Stimulated activated naive CD8-positive, alpha-beta T cell treated with anti-CD3 and anti-CD28 coated beads, Interleukin-15, Interleukin-2, amounts not matched to agents 100 ng/mL and 50 ng/mL, for 24 hours (primary cell): ENCODE data around the gene COL4A3.

Experiments used
- H3K27ac Mint-ChIP-seq: one replicate; pipeline ENCODE4 v1.8.0; 2021; ENCODE audit warnings: mild to moderate bottlenecking, mixed read lengths
- H3K27me3 Mint-ChIP-seq: one replicate; pipeline ENCODE4 v1.8.0; 2021; ENCODE audit warnings: mixed read lengths
- H3K36me3 Mint-ChIP-seq: one replicate; pipeline ENCODE4 v1.8.0; 2021; ENCODE audit warnings: low read depth, mixed read lengths
- H3K4me1 Mint-ChIP-seq: one replicate; pipeline ENCODE4 v1.8.0; 2021; ENCODE audit warnings: low read depth, mixed read lengths
- H3K4me3 Mint-ChIP-seq: one replicate; pipeline ENCODE4 v1.8.0; 2021; ENCODE audit warnings: mild to moderate bottlenecking, mixed read lengths
- H3K9me3 Mint-ChIP-seq: one replicate; pipeline ENCODE4 v1.8.0; 2021; ENCODE audit warnings: mixed read lengths

The COL4A3 gene

DNA sequence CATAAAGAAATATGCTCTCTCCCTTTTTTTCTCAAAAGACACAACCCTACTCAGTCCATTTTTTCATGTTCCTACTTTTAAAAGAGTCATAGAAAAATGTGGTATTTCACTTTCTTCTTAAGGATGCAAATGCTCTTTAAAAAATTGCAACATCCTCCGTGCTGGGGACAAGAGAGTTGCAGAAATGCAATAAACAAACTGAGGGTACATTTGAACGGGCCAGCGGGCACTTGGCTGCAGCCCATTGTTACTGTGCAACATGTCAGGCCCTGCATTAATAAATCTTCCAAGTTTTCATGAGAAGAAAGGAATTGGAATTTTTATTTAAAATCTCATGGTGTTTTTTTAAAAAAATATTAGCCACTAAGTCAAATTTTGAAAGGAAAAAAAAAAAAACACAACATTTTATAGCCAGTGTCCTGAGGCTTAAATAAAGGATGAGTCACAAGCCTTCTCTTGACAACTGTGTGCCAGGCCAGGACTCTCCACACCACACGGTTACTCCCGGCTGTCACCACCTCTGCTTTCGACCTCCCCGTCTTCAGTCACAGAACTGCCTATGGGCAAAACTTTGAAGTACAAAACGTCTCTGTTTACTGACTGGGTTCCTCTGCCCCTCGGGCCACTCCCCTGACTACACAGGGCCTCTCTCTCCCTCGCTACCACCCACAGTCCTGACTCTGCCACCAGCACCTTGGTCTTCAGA is 103.1 kb downstream of the COL4A3 start:
- Mint-ChIP-seq H3K27me3 (no peaks in the 10 kb centered on the region), H3K4me1 (no peaks in the 10 kb centered on the region), H3K36me3 (no peaks in the 10 kb centered on the region), H3K27ac (no peak overlapping the region), H3K4me3 (no peak overlapping the region), H3K9me3 (no peaks in the 10 kb centered on the region)

GRCh38 chr2:227280895-227281294 is 116.5 kb downstream of the COL4A3 start:
- Mint-ChIP-seq H3K27ac (no peak overlapping the region), H3K9me3 (peaks cover 6% of the 10 kb centered on the region), H3K4me3 (no peak overlapping the region), H3K36me3 (no peaks in the 10 kb centered on the region), H3K27me3 (no peaks in the 10 kb centered on the region), H3K4me1 (no peaks in the 10 kb centered on the region)

DNA sequence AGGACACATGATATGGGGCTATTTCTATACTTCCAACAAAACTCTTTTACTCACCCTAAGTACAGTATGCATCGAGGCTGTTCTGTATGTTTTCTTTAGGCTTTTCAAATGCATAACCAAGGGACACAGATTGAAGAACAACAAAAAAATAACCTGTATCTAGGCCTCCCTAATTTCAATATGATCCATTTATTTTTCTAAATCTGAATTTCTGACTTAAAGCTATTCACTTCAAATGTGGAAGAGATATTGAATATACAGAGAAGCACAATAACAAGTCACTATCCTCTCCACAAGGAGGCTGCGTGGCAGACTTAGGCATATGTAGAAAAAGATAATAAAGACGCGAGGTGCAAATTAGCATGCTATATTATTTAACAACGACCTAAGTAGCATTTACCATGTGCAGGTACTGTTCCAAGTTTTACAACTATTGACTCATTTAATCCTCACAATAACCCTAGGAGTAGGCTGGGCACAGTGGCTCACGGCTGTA is 121.4 kb downstream of the COL4A3 start:
- Mint-ChIP-seq H3K36me3 (no peaks in the 10 kb centered on the region), H3K9me3 (peaks cover 6% of the 10 kb centered on the region), H3K27me3 (no peaks in the 10 kb centered on the region), H3K4me3 (no peak overlapping the region), H3K27ac (no peak overlapping the region), H3K4me1 (no peaks in the 10 kb centered on the region)

DNA sequence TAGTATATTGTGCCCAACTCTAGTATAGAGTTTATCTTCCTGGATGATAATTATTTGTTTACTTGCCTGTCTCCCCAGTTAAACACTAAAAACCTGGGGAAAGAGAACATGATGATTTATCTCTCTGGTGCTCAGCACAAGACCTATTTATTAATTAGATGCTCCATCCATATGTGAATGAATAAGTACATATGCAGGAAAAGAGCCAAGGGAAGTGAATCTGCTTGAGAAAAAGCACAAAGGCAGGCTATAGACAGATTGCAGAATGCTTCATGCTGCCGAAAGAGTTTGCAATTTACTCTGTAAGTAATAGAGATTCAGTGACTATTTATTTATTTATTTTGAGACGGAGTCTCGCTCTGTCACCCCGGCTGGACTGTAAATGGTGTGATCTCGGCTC is 123.3 kb downstream of the COL4A3 start:
- Mint-ChIP-seq H3K4me1 (no peaks in the 10 kb centered on the region), H3K4me3 (no peak overlapping the region), H3K36me3 (no peaks in the 10 kb centered on the region), H3K27me3 (no peaks in the 10 kb centered on the region), H3K9me3 (peaks cover 5% of the 10 kb centered on the region), H3K27ac (no peak overlapping the region)

DNA sequence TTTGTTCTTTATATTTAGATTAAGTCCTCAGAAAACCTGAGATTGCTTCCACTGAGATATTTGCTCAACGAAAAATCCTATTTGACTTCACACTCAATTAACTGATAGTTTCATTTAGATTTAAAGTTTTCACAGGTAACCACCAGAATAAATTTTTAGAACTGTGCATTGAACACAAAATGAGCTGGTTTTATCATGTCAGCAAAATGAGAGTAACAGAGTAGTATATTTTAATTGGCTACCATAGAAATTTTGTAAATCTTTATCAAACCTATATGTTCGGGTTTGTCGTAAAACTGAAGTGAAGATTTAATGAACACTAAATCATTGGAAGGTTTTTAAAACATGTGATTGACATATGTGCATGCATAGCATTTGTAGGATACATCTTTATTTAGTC is 127.9 kb downstream of the COL4A3 start:
- Mint-ChIP-seq H3K36me3 (no peaks in the 10 kb centered on the region), H3K9me3 (no peaks in the 10 kb centered on the region), H3K4me1 (no peaks in the 10 kb centered on the region), H3K27ac (no peak overlapping the region), H3K27me3 (no peaks in the 10 kb centered on the region), H3K4me3 (no peak overlapping the region)

GRCh38 chr2:227293531-227293930 is 129.1 kb downstream of the COL4A3 start:
- H3K9me3 Mint-ChIP-seq, result no peaks in the 10 kb centered on the region
- H3K36me3 Mint-ChIP-seq, result no peaks in the 10 kb centered on the region
- H3K27me3 Mint-ChIP-seq, result no peaks in the 10 kb centered on the region
- no peaks in the 10 kb centered on the region for H3K4me1 Mint-ChIP-seq
- H3K4me3 Mint-ChIP-seq, result no peak overlapping the region
- H3K27ac Mint-ChIP-seq, result no peak overlapping the region

GRCh38 chr2:227295806-227296205 is 131.4 kb downstream of the COL4A3 start:
- no peak overlapping the region for H3K27ac Mint-ChIP-seq
- no peaks in the 10 kb centered on the region for H3K36me3 Mint-ChIP-seq
- H3K4me1 Mint-ChIP-seq, result no peaks in the 10 kb centered on the region
- no peaks in the 10 kb centered on the region for H3K27me3 Mint-ChIP-seq
- no peak overlapping the region for H3K4me3 Mint-ChIP-seq
- no peaks in the 10 kb centered on the region for H3K9me3 Mint-ChIP-seq

DNA sequence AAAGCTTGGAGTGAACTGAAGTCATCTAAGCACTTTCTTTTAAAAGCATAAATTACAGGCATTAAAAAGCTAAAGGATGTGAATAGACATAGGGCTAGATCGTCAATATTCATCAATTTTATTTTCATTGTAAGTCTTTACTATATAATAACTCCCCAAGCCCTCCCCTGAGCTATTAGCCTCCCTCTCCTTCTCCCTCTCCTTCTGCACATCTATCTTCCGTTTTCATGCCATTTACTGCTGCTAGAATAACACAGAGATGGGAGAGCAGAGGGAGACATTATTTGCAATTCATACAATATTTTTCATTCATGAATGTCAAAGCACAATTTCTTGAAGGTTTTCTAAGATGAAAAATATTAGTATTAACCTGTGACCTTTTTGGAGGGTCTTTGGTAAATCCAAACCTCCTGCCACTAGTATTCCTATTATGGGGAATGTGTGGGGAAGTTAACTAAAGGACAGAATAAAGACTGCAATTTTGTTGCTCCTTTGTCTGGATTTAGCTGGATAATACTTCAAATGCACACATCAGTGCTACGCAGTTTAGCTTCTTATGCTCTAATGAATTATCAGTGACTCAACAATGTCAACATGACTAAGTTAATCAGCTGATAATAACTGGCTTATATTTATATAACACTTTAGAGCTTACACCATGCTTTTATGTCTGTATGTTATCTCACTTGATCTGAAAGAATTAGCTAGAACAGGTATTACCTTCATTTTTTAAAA is 132.4 kb downstream of the COL4A3 start:
- H3K9me3 Mint-ChIP-seq, result no peaks in the 10 kb centered on the region
- no peaks in the 10 kb centered on the region for H3K27me3 Mint-ChIP-seq
- H3K4me1 Mint-ChIP-seq, result no peaks in the 10 kb centered on the region
- no peak overlapping the region for H3K4me3 Mint-ChIP-seq
- H3K36me3 Mint-ChIP-seq, result no peaks in the 10 kb centered on the region
- no peak overlapping the region for H3K27ac Mint-ChIP-seq

DNA sequence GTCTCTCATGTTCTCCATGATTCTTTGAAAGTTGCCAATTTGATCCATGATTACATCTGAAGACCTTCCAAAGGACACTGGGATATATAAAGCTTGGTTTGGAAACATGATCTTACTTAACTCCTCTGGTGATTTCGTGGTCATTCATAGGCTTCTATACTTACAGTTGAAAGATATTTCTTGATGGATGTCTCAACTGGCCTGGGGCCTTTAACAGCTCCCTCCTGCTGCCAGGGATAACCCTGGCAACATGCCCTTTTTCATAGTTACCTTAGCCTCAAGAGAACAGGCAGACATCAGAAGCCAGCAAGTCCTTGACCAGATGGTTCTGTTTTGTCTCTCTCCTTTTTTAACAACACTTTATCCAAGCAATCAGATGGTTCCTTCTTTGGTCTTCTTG is 137.1 kb downstream of the COL4A3 start:
- Mint-ChIP-seq H3K4me3 (no peak overlapping the region), H3K27ac (no peak overlapping the region), H3K27me3 (no peaks in the 10 kb centered on the region), H3K9me3 (no peaks in the 10 kb centered on the region), H3K4me1 (no peaks in the 10 kb centered on the region), H3K36me3 (no peaks in the 10 kb centered on the region)

DNA sequence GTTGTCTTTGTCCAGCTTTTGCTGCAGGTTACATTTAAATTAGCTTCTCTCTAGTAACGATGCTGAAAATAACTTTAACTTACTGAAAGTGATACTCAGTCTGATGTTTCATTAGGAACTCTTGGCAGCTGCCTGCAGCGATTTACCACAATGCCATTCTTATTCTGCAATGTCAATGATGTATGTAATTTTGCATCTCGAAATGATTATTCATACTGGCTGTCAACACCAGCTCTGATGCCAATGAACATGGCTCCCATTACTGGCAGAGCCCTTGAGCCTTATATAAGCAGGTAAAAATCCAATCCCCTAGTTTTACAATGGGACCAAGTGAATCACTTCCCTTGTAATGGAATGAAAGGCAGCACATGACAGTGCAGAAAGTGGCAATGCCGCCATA is 144.4 kb downstream of the COL4A3 start:
- no peaks in the 10 kb centered on the region for H3K36me3 Mint-ChIP-seq

GRCh38 chr2:227310756-227311110 is 146.3 kb downstream of the COL4A3 start:
- H3K27ac Mint-ChIP-seq, result no peak overlapping the region
- H3K27me3 Mint-ChIP-seq, result no peaks in the 10 kb centered on the region
- H3K4me1 Mint-ChIP-seq, result no peaks in the 10 kb centered on the region
- H3K4me3 Mint-ChIP-seq, result no peak overlapping the region
- no peaks in the 10 kb centered on the region for H3K9me3 Mint-ChIP-seq
- H3K36me3 Mint-ChIP-seq, result no peaks in the 10 kb centered on the region

More for the DNA sequence above, 144.4 kb downstream of the COL4A3 start:
- Mint-ChIP-seq H3K27me3 (no peaks in the 10 kb centered on the region), H3K27ac (no peak overlapping the region), H3K4me1 (no peaks in the 10 kb centered on the region), H3K4me3 (no peak overlapping the region), H3K9me3 (no peaks in the 10 kb centered on the region)

DNA sequence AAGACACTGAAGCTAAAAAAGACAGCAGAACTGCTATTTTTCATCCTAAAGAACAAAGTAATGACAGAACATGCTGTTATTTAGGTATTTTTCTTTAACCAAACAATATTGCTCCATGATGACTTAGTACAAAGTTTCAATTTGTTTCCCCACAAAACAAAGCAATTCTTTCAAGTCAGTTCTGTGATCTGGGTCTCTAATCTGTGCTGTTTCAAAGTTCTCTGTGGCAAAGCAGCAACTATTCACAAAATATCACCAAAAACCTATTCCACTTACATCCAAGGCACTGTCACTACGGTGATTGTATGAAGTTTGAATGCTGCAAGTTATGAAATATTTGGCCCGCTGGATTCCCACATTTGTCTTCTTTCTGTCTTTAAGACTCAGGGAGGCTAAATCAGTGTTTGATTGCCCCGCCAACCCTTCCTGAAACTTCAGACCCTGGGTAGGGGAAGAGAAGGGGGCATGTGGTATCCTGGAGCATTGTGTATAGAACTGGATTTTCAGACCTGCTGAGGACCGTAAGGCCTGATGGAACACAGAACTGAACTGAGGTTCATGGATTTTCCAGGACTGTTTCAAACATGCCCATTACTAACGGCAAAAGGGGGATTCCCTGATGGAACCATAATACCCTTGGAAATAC is 147.6 kb downstream of the COL4A3 start:
- Mint-ChIP-seq H3K36me3 (no peaks in the 10 kb centered on the region), H3K4me1 (no peaks in the 10 kb centered on the region), H3K4me3 (no peak overlapping the region), H3K27me3 (peaks cover 3% of the 10 kb centered on the region), H3K27ac (no peak overlapping the region), H3K9me3 (peaks cover 1% of the 10 kb centered on the region)

DNA sequence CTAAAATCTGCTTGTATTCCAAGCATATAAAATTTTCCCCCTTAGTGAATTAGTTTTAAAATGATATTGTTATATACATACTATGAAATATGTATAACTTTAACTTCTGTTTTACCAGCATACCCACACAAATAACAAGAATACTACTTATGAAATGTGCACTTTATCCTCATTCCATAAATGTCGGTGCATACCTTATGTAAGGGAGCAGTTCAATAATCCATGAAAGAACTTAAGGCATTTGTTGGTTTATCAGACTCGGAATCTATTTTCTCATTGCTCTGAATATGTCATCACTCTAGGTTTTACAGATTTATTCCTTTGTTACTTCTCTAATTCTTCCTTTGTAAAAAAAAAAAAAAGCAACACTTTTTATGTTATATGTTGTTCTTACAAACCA is 148.2 kb downstream of the COL4A3 start:
- peaks cover 7% of the 10 kb centered on the region for H3K9me3 Mint-ChIP-seq
- no peak overlapping the region for H3K27ac Mint-ChIP-seq
- H3K4me1 Mint-ChIP-seq, result no peaks in the 10 kb centered on the region
- H3K27me3 Mint-ChIP-seq, result peaks cover 6% of the 10 kb centered on the region
- no peak overlapping the region for H3K4me3 Mint-ChIP-seq
- no peaks in the 10 kb centered on the region for H3K36me3 Mint-ChIP-seq

DNA sequence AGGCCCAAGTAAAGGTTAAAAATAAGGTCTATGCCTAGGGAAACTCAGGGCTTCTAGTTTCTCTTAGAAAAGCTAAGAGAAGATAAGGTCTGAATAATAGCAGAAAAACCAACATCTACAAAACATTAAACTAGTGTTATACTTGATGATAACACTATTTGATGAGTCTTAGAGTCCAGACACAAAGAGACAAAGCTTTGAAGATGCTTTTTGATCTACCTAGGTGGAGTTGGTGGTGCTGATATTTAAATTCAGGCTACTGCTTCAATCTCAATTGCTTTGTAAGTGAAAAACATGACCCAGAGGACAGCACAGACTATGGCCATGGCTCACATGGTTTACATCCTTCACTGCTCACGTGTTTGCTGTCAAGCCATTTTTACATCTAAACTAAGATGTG is 148.9 kb downstream of the COL4A3 start:
- Mint-ChIP-seq H3K9me3 (peaks cover 10% of the 10 kb centered on the region), H3K4me1 (no peaks in the 10 kb centered on the region), H3K27ac (no peak overlapping the region), H3K36me3 (no peaks in the 10 kb centered on the region), H3K27me3 (peaks cover 8% of the 10 kb centered on the region), H3K4me3 (no peak overlapping the region)

- Mint-ChIP-seq H3K9me3 (peaks cover 14% of the 10 kb centered on the region), H3K4me1 (peaks cover 2% of the 10 kb centered on the region), H3K36me3 (no peaks in the 10 kb centered on the region), H3K27ac (no peak overlapping the region), H3K4me3 (no peak overlapping the region), H3K27me3 (peaks cover 8% of the 10 kb centered on the region)
Measured at GRCh38 chr2:227317834-227318233, 153.4 kb downstream of the COL4A3 start.
